ENCODE results near the gene SERTM1. TPM values are rescaled to one million over a fixed set of nuclear protein-coding genes. Genes with fewer than 3 reads are reported as not detected.

Gene SERTM1
- total and polyA plus RNA-seq, 2 of the 8 experiments (the other 6 are each of a cell fraction or from before 2014, with no cell fraction given) = 0.48 to 1.6 TPM

DNA sequence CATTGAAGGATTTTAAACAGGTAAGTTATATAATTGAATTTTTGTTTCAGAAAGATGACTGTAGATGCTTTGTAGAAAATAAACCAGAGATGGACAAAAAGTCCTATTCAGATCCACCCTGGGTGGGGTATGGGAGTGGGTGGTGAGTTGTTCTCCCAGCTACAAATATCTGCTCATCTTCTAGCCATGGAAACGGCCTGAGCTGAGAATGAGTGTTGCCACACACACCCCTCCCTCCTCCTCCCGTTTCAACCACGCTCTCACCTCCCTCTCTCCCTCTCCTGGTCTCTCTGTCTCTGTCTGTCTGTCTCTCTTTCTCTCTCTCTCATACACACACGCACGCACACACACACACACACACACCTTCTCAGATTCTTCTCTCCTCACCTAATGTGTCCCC is 26.4 kb downstream of the SERTM1 start:
- Histone ChIP-seq H3K23me2 (ENCODE audit: low read depth, low read length) (no peaks in the 10 kb centered on the region), H3K23ac (ENCODE audit: insufficient read length) (no peak overlapping the region), H2AFZ (ENCODE audit: low read length) (no peak overlapping the region), H3K36me3 (ENCODE audit: control insufficient read depth in 2 of 4, insufficient read depth in 4 of 4, low read length in 3 of 4) (no peaks in the 10 kb centered on the region), H3K14ac (ENCODE audit: insufficient read length) (no peak overlapping the region), H3K79me2 (ENCODE audit: control insufficient read depth in 1 of 2, insufficient read depth in 2 of 2, low read length in 2 of 2) (no peaks in the 10 kb centered on the region), H2BK15ac (ENCODE audit: low read length) (no peak overlapping the region), H4K5ac (ENCODE audit: insufficient read length, low read depth, low read length) (no peak overlapping the region), H3K27ac (ENCODE audit: low read depth, low read length) (no peak overlapping the region), H3K9ac (replicated peaks in 1 of 4; ENCODE audit: extremely low read depth in 1 of 4, low read depth in 3 of 4, low read length in 3 of 4) (no peak overlapping the region), H4K8ac (ENCODE audit: extremely low read depth, insufficient read depth, low read length) (no peak overlapping the region), H3K27me3 (replicated peaks in 1 of 4; ENCODE audit: control insufficient read depth in 3 of 4, extremely low read depth in 1 of 4, insufficient read depth in 3 of 4, low read length in 3 of 4) (no peaks in the 10 kb centered on the region), H4K20me1 (replicated peaks in 1 of 2; ENCODE audit: control insufficient read depth in 1 of 2, insufficient read depth in 2 of 2, low read length in 2 of 2) (no peaks in the 10 kb centered on the region), H3K4me1 (replicated peaks in 1 of 4; ENCODE audit: control insufficient read depth in 3 of 4, insufficient read depth in 4 of 4, low read length in 3 of 4) (no peaks in the 10 kb centered on the region), H2BK12ac (ENCODE audit: low read depth, low read length) (no peak overlapping the region; the same call in 1 of the 2 replicates), H3K18ac (ENCODE audit: extremely low read depth, low read length) (no peak overlapping the region), H3K4ac (replicated peaks; ENCODE audit: insufficient read length, low read depth, low read length) (no peak overlapping the region), H2BK120ac (replicated peaks; ENCODE audit: low read depth, low read length) (no peak overlapping the region), H3K56ac (replicated peaks; ENCODE audit: insufficient read length, low read depth, low read length) (no peak overlapping the region), H2AK5ac (ENCODE audit: low read depth, low read length) (no peak overlapping the region), H4K91ac (replicated peaks; ENCODE audit: insufficient read length, low read length) (no peak overlapping the region), H3K4me2 (ENCODE audit: insufficient read depth in 1 of 2, low read depth in 2 of 2, low read length in 2 of 2) (no peak overlapping the region), H2BK20ac (ENCODE audit: low read length) (no peak overlapping the region), H3K4me3 (ENCODE audit: extremely low read depth in 1 of 4, insufficient read depth in 2 of 4, low read depth in 3 of 4, low read length in 4 of 4) (no peak overlapping the region), H3K79me1 (ENCODE audit: low read depth, low read length) (no peaks in the 10 kb centered on the region), H3K9me3 (ENCODE audit: insufficient read depth in 2 of 2, low read depth in 1 of 2, low read length in 1 of 2) (no peaks in the 10 kb centered on the region), H2BK5ac (ENCODE audit: low read depth, low read length) (no peak overlapping the region)
- TF ChIP-seq BACH1 (IDR thresholded peaks at IDR 0.05; ENCODE audit: low read length) (no peak), RAD21 (IDR thresholded peaks at IDR 0.05 in 1 of 2, conservative IDR thresholded peaks at IDR 0.05 in 1 of 2; ENCODE audit: low read depth in 2 of 2, low read length in 2 of 2) (no peak), KDM1A (IDR thresholded peaks at IDR 0.05; ENCODE audit: borderline replicate concordance, low read length) (no peak), SP4 (IDR thresholded peaks at IDR 0.05; ENCODE audit: low read length) (no peak), EGR1 (IDR thresholded peaks at IDR 0.05; ENCODE audit: borderline replicate concordance, low read depth, low read length) (no peak), EP300 (IDR thresholded peaks at IDR 0.05; ENCODE audit: borderline replicate concordance in 1 of 2, low read depth in 2 of 2, low read length in 2 of 2) (no peak)
- TF ChIP-seq, protein P1, sequence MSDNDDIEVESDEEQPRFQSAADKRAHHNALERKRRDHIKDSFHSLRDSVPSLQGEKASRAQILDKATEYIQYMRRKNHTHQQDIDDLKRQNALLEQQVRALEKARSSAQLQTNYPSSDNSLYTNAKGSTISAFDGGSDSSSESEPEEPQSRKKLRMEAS (IDR thresholded peaks at IDR 0.05) = no peak
- WGBS, 2 experiments (ENCODE audit: extremely low coverage in 1 of 2, insufficient coverage in 1 of 2, insufficient read length in 1 of 2, insufficient replicate concordance in 2 of 2, low coverage in 1 of 2, low lambda C conversion rate in 2 of 2, missing lambda C conversion rate in 1 of 2) = 97% methylated on average over 5 of the region's 5 CpGs; no CpG with 5 or more reads in 1 of the 2 experiments
- ChIA-PET POLR2A (ENCODE audit: partially characterized antibody) (no interaction called here), CTCF (ENCODE audit: partially characterized antibody) (interaction anchor here (0.9 to 1.3 kb wide), 3 partner anchors 10 to 31 kb away, joined by 3 to 4 read pairs (median 3); no protein-coding TSS in a partner anchor)
- FAIRE-seq (no peak), DNase-seq (ENCODE audit: low read depth in 1 of 2, low spot score in 2 of 2) (no peak)
